Kidney epithelial cell (primary cell): ENCODE data around the gene LRTM1. TPM values are rescaled to one million over a fixed set of nuclear protein-coding genes. Genes with fewer than 3 reads are reported as not detected.

Experiments
- DNase-seq: peaks from one replicate; pipeline ENCODE4 v3.0.0-alpha.2; 2010; ENCODE audit warnings: low read depth
- H3K27me3 ChIP-seq: 2 replicates; pipeline ENCODE4 v1.6.0; 2011; ENCODE audit warnings: low read length; ENCODE audit not compliant: control insufficient read depth, insufficient read depth
- H3K36me3 ChIP-seq: 2 replicates; pipeline ENCODE4 v1.5.1; 2011; ENCODE audit warnings: low read length; ENCODE audit not compliant: control insufficient read depth, insufficient read depth
- H3K4me3 ChIP-seq: 2 replicates; pipeline ENCODE4 v1.5.1; 2011; ENCODE audit warnings: low read depth, mild to moderate bottlenecking, control low read depth, low read length
- CTCF ChIP-seq: IDR thresholded peaks from 2 replicates; pipeline ENCODE4 v1.5.1; 2011; ENCODE audit warnings: mild to moderate bottlenecking, moderate library complexity, low read length, control low read depth, inconsistent platforms; ENCODE audit not compliant: insufficient read depth, poor library complexity, severe bottlenecking
- total RNA-seq: library from RNA; depleted of rRNA; stranded (reverse); fragments of >200 nt; gene quantifications from 2 replicates; pipeline ENCODE4 v1.2.3, GENCODE V29; 2015

Gene LRTM1
- total RNA-seq, 1 donor from 2014 or later = not detected

- no peak overlapping the region for H3K4me3 ChIP-seq
- TF ChIP-seq CTCF = no peak
- DNase-seq = no peak
- no peaks in the 10 kb centered on the region for H3K36me3 ChIP-seq
- no peaks in the 10 kb centered on the region for H3K27me3 ChIP-seq
Observed at GRCh38 chr3:54914180-54914579, 13.7 kb downstream of the LRTM1 start.

GRCh38 chr3:54909191-54909590 lies 18.7 kb downstream of the LRTM1 start:
- no peak for DNase-seq
- no peak overlapping the region for H3K4me3 ChIP-seq
- no peaks in the 10 kb centered on the region for H3K36me3 ChIP-seq
- H3K27me3 ChIP-seq = no peaks in the 10 kb centered on the region
- TF ChIP-seq CTCF = no peak

GRCh38 chr3:54906763-54907162 lies 21.1 kb downstream of the LRTM1 start:
- no peaks in the 10 kb centered on the region for H3K27me3 ChIP-seq
- no peak overlapping the region for H3K4me3 ChIP-seq
- no peak for DNase-seq
- no peaks in the 10 kb centered on the region for H3K36me3 ChIP-seq
- TF ChIP-seq CTCF = no peak

- no peaks in the 10 kb centered on the region for H3K36me3 ChIP-seq
- H3K4me3 ChIP-seq = no peak overlapping the region
- no peaks in the 10 kb centered on the region for H3K27me3 ChIP-seq
- DNase-seq = no peak
- TF ChIP-seq CTCF = no peak
Observed at GRCh38 chr3:54905920-54906319, 21.9 kb downstream of the LRTM1 start.

GRCh38 chr3:54905261-54905888 lies 22.5 kb downstream of the LRTM1 start:
- TF ChIP-seq CTCF = no peak

GRCh38 chr3:54901906-54902685 lies 25.8 kb downstream of the LRTM1 start:
- Histone ChIP-seq H3K4me3 (no peak overlapping the region), H3K36me3 (no peaks in the 10 kb centered on the region), H3K27me3 (no peaks in the 10 kb centered on the region)
- TF ChIP-seq CTCF = no peak
- no peak for DNase-seq

More at GRCh38 chr3:54905261-54905888, 22.5 kb downstream of the LRTM1 start:
- Histone ChIP-seq H3K4me3 (no peak overlapping the region), H3K27me3 (no peaks in the 10 kb centered on the region), H3K36me3 (no peaks in the 10 kb centered on the region)
- DNase-seq = peak; percentile 35
